SKM-1 treated with dmso at 0.1 percent for 144 hours (cell line): ENCODE results near the gene ZNF451.
"Not testable (repeated sequence)": the region's sequence is repeated elsewhere in the genome, so short reads cannot be mapped to it uniquely, and the experiment has no call there.

Experiments
- DNase-seq: peaks from one replicate; lab custom pipeline; 2025; ENCODE audit not compliant: unreplicated experiment; lab: John Stamatoyannopoulos, UW

Gene ZNF451

GRCh38 chr6:57089265-57089664 lies 723 bp upstream of the ZNF451 start:
- DNase-seq: no peak

- DNase-seq: not testable (repeated sequence)
Measured at GRCh38 chr6:57090458-57091067, 575 bp downstream of the ZNF451 start.

- DNase-seq: not testable (repeated sequence)
Measured at GRCh38 chr6:57091375-57091774, 1.4 kb downstream of the ZNF451 start.

GRCh38 chr6:57094689-57095088 lies 4.7 kb downstream of the ZNF451 start:
- DNase-seq: no peak

GRCh38 chr6:57097596-57097995 lies 7.6 kb downstream of the ZNF451 start:
- DNase-seq: no peak

GRCh38 chr6:57102976-57103375 lies 13.0 kb downstream of the ZNF451 start:
- no peak for DNase-seq

GRCh38 chr6:57104336-57104735 lies 14.3 kb downstream of the ZNF451 start:
- no peak for DNase-seq

GRCh38 chr6:57106990-57107389 lies 17.0 kb downstream of the ZNF451 start:
- DNase-seq: no peak

GRCh38 chr6:57108691-57109090 lies 18.7 kb downstream of the ZNF451 start:
- no peak for DNase-seq

GRCh38 chr6:57109880-57110279 lies 19.9 kb downstream of the ZNF451 start:
- DNase-seq: no peak

- DNase-seq: no peak
Measured at GRCh38 chr6:57113105-57113504, 23.1 kb downstream of the ZNF451 start.

- no peak for DNase-seq
Measured at GRCh38 chr6:57116776-57117175, 26.8 kb downstream of the ZNF451 start.

GRCh38 chr6:57117796-57118195 lies 27.8 kb downstream of the ZNF451 start:
- DNase-seq: no peak

- DNase-seq: no peak
Measured at GRCh38 chr6:57123111-57123510, 33.1 kb downstream of the ZNF451 start.

GRCh38 chr6:57127763-57128162 lies 37.8 kb downstream of the ZNF451 start:
- no peak for DNase-seq

GRCh38 chr6:57130661-57131177 lies 40.7 kb downstream of the ZNF451 start:
- DNase-seq: no peak

- no peak for DNase-seq
Measured at GRCh38 chr6:57134954-57135353, 45.0 kb downstream of the ZNF451 start.

GRCh38 chr6:57135885-57136284 lies 45.9 kb downstream of the ZNF451 start:
- DNase-seq: no peak

GRCh38 chr6:57137350-57137749 lies 47.4 kb downstream of the ZNF451 start:
- no peak for DNase-seq

GRCh38 chr6:57138026-57138425 lies 48.0 kb downstream of the ZNF451 start:
- DNase-seq: no peak

- no peak for DNase-seq
Measured at GRCh38 chr6:57141451-57142177, 51.6 kb downstream of the ZNF451 start.

- DNase-seq: no peak
Measured at GRCh38 chr6:57142178-57142525, 52.2 kb downstream of the ZNF451 start.

GRCh38 chr6:57143690-57144089 lies 53.7 kb downstream of the ZNF451 start:
- DNase-seq: no peak
